SKM-1 (cell line): Measurements from ENCODE around the gene WDR90.

Experiments used
- DNase-seq: peaks from one replicate; lab custom pipeline; 2025; ENCODE audit not compliant: unreplicated experiment; lab: John Stamatoyannopoulos, UW

The WDR90 gene

DNA sequence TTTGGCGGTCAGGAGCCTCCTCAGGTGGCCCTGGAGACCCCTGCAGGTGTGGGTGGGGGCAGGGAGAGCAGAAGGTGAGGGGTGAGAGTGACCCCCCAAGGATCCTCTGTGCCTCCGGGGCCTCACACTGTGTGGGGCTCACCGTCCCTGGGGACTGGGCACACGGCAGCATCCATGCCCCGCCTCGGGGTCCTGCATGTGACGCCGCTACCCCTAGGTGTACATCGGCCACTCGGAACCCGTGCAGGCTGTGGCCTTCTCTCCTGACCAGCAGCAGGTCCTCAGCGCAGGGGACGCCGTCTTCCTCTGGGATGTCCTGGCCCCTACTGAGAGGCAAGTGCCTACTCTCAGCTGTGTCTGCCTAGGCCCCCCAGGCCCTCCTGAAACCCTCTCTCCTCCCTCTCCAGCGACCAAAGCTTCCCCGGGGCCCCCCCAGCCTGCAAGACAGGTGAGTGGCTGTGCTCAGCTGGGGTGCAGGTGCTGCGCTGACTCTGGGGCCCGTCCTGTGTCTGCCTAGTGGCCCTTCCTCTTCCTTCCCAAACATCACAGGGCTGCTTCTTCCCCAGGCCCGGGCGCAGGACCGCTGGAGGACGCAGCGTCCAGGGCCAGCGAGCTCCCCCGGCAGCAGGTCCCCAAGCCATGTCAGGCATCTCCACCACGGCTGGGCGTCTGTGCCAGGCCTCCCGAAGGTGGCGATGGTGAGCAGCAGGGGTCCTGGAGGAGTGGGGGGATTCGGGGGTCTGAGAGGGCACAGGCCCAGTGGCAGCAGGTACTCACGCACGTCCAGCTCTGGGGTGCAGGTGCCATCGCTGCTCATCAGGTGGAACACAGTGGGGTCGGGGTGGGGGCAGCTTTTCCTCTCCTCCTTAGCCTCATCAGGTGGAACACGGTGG, 9.8 kb downstream of the WDR90 start:
- no peak for DNase-seq

GRCh38 chr16:659618-660017, 10.5 kb downstream of the WDR90 start:
- DNase-seq = no peak

GRCh38 chr16:660132-660458, 10.9 kb downstream of the WDR90 start:
- DNase-seq = no peak

DNA sequence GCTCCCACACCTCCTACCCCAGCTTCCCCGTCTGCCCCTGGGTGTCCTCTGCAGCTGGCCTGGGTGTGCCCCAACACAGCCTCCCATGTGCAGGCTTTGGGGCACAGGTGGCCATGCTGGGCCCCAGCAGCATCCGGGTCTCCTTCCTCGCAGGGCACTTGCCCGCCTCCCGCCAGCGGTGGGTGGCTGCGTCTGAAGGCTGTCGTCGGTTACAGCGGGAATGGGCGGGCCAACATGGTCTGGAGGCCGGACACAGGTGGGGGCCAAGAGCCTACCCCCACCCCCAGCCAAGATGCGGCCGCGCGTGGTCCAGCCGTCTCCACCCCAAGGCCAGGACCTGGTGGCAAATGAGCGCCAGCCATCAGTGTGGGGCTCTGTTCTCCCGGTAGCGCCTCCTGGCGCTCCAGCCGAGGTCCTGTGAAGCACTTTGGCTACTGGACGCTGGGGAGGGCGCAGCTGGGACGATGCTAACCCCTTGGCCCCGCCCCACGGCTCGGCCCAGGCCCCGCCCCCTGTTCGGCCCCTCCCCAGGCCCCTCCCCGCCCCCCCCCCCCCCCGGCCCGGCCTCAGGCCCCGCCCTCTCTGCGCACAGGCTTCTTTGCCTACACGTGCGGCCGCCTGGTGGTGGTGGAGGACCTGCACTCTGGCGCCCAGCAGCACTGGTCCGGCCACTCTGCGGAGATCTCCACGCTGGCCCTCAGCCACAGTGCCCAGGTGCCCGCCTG, 11.5 kb downstream of the WDR90 start:
- peak; percentile 71 for DNase-seq

DNA sequence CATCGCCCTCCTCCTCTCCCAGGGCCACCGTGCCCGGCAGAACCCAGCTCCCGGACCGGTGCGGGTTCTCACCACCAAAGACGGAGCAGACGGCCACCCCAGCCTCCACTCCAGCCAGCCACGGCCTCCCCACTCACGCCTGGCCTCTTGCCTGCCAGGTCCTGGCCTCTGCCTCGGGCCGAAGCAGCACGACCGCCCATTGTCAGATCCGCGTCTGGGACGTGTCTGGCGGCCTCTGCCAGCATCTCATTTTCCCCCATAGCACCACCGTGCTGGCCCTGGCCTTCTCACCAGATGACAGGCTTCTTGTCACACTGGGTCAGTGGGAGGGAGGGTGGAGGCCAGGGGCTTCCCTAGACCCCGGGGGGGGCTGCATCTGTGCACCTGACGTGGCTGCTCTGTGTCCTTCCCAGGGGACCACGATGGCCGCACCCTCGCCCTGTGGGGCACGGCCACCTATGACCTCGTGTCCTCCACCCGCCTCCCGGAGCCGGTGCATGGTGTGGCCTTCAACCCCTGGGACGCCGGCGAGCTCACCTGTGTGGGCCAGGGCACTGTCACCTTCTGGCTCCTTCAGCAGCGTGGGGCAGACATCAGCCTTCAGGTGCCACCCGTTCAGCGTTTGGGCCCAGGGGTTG, 12.1 kb downstream of the WDR90 start:
- no peak for DNase-seq

DNA sequence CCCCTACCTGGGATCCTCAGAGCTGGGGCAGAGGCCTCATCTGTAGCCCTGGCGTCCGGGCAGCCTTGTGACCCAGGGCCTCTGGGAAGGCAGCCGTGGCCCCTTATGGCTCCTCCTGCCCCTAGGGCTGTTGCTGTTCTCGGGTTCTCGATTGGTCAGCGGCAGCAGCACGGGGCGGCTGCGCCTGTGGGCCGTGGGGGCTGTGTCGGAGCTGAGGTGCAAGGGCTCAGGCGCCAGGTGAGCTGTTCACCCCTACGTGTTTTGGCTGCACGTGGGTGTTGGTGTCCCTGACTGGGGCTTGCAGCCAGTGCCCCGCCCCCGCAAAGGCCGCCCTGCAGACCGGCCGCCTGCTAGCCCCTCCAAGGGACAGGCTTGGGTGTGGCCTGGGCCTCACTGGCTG, 12.9 kb downstream of the WDR90 start:
- no peak for DNase-seq

DNA sequence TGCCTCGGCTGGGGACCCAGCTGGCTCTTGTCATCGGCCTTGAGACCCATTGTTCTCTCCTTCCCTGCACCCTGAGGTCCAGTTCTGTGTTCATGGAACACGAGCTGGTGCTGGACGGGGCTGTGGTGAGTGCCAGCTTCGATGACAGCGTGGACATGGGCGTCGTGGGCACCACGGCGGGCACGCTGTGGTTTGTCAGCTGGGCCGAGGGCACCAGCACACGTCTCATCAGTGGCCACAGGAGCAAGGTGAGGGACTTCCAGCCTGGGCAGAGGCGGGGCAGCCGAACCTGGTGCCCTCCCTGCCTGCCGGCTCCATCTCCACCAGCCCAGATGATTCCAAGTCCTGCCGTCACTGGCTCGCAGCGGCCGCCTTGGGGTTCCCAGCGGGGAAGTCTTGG, 13.4 kb downstream of the WDR90 start:
- DNase-seq = no peak

GRCh38 chr16:666572-666971, 17.4 kb downstream of the WDR90 start:
- DNase-seq = no peak

DNA sequence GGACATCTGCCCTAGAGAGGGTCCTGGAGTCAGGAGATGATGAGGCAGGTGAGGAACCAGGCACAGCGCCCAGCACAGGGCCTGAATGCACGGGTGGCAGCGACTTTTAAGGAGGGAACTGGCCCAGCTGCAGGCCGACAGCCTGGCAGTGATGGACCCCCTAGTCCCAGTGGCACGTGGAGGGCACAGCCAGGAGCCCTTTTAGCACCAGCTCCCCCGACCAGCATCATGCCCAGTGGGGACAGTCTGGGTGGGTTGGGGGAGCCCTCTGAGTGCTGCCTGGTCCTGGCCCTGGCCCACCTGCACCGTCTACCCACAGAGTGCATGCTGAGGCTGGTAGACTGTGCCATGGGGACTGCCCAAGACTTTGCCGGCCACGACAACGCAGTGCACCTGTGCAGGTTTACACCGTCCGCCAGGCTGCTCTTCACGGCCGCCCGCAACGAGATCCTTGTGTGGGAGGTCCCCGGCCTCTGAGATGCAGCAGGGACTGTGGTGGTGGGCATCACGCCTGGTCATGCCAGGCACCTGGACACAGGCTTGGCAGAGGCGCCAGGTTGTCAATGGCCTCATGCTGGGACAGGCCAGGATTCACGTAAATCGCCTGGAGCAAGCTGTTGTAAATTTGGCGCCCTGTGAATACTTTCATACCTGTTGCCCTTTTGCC, 18.1 kb downstream of the WDR90 start:
- no peak for DNase-seq

- peak; percentile 77 for DNase-seq
Observed at GRCh38 chr16:667780-668518, 18.8 kb downstream of the WDR90 start, which contains the start of gene RHOT2. TSS of gene RHOT2 (plus strand) at chr16:668132. CDS start at chr16:668200, 68 bp downstream.

DNA sequence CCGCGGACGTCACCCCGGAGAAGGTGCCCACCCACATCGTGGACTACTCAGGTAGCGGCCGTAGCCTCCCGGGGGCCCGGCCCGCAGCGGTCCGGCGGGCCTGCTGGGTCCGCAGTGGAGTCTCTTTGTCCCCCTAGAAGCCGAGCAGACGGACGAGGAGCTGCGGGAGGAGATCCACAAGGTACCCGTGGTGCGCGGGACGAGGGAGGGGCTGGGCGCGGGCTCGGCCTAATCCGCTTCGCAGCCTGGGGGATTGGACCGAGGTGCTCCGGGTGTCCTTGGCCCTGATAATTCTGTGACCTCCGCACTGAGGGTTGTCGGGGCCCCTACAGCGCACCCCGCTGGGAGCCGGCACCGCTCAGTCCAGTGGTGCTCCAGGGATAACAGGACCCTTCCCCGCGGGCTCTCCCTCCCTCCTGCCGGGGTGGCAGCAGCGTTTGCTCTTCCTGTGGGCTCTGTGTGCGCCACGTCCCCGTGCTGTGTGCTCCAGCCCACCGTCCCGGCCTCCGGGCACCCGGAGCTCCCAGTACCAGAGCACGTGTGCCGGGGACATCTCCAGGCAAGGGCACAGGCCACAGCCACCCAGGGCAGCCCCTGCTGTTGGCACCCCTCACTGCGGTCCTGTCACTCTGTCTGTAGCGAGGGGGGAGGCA, 19.5 kb downstream of the WDR90 start:
- DNase-seq = no peak

GRCh38 chr16:669666-670065, 20.5 kb downstream of the WDR90 start:
- DNase-seq = no peak

- DNase-seq = no peak
Observed at GRCh38 chr16:670485-671352, 21.6 kb downstream of the WDR90 start.

- DNase-seq = no peak
Observed at GRCh38 chr16:671353-672131, 22.4 kb downstream of the WDR90 start.

DNA sequence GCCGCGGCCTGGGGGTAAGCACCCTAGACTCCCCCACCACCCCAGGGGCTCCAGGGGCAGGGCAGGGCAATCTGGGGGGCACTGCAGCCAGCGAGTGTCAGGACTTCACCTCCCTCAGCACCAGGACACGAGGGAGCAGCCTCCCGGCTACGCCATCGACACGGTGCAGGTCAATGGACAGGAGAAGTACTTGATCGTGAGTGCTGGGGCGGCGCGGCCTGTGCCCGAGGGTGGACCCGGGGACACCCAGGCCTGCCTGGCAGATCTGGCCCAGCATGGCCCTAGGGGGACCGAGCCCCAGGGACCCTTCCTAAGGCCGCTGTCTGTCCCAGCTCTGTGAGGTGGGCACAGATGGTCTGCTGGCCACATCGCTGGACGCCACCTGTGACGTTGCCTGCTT, 23.2 kb downstream of the WDR90 start:
- no peak for DNase-seq

DNA sequence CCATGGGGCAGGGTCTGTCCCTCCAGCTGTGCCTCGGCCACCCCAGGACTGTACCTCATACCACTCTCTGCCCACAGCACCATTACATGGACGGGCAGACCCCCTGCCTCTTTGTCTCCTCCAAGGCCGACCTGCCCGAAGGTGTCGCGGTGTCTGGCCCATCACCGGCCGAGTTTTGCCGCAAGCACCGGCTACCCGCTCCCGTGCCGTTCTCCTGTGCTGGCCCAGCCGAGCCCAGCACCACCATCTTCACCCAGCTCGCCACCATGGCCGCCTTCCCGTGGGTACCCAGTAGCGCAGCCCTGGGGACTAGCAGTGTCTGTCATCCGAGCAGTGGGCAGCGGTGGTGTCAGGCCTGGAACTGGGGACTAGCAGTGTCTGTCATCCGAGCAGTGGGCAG, 23.7 kb downstream of the WDR90 start:
- no peak for DNase-seq

DNA sequence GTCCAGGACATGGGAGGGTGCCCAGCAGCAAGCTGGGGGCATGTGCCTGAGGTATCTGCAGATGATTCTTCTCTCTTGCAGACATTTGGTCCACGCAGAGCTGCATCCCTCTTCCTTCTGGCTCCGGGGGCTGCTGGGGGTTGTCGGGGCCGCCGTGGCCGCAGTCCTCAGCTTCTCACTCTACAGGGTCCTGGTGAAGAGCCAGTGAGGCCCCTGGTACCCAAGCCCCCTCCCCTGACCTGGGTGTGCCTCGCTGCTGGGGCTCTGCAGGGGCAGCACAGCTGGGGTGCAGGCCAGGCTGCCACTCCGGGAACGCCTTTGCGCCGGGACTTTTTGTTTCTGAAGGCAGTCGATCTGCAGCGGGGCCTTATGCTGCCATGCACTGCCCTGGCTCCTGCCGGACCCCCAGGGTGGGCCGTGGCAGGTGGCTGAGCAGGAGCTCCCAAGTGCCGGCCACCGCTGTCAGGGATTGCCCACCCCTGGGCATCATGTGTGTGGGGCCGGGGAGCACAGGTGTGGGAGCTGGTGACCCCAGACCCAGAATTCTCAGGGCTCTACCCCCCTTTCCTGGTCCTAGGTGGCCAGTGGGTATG, 24.3 kb downstream of the WDR90 start:
- DNase-seq = no peak

GRCh38 chr16:674214-674881, 25.2 kb downstream of the WDR90 start:
- no peak for DNase-seq
